Measurements from ENCODE around the gene MTRR.

Gene MTRR

GRCh38 chr5:7868773-7869473 is at the start of gene MTRR, which contains the start of gene FASTKD3:
Gene MTRR (plus strand): TSS chr5:7869148. CDS start chr5:7870795, 1,647 bp downstream.
Gene FASTKD3 (minus strand): TSS chr5:7869031. CDS start chr5:7868083, 948 bp downstream.
- TF ChIP-seq CSDC2 (CRISPR knock-in tag; IDR thresholded peaks at IDR 0.05), result no peak
- no peak for TF ChIP-seq ISL1 (CRISPR knock-in tag; IDR thresholded peaks at IDR 0.05)
- TF ChIP-seq RARB (CRISPR knock-in tag; IDR thresholded peaks at IDR 0.05), result no peak
- no peak for TF ChIP-seq TOX (CRISPR knock-in tag; IDR thresholded peaks at IDR 0.05; ENCODE audit: borderline replicate concordance)
- no peak for TF ChIP-seq ZNF70 (CRISPR knock-in tag; IDR thresholded peaks at IDR 0.05)
- TF ChIP-seq ZC3H10 (CRISPR knock-in tag; IDR thresholded peaks at IDR 0.05), result no peak
- TF ChIP-seq ESRRG (CRISPR knock-in tag; IDR thresholded peaks at IDR 0.05), result no peak
- TF ChIP-seq GLIS3 (CRISPR knock-in tag; IDR thresholded peaks at IDR 0.05), result no peak
- TF ChIP-seq CSRNP3 (CRISPR knock-in tag; IDR thresholded peaks at IDR 0.05), result no peak
- TF ChIP-seq PPARA (CRISPR knock-in tag; IDR thresholded peaks at IDR 0.05; ENCODE audit: borderline replicate concordance), result no peak
- no peak for TF ChIP-seq ZNF8 (CRISPR knock-in tag; IDR thresholded peaks at IDR 0.05)
- no peak for TF ChIP-seq CREB5 (CRISPR knock-in tag; IDR thresholded peaks at IDR 0.05; ENCODE audit: low read depth)
- TF ChIP-seq POU6F1 (CRISPR knock-in tag; IDR thresholded peaks at IDR 0.05; ENCODE audit: borderline replicate concordance, low read depth), result no peak
- TF ChIP-seq TSHZ2 (CRISPR knock-in tag; IDR thresholded peaks at IDR 0.05), result no peak
- no peak for TF ChIP-seq ZFP30 (CRISPR knock-in tag; IDR thresholded peaks at IDR 0.05)
- TF ChIP-seq OSR1 (CRISPR knock-in tag; IDR thresholded peaks at IDR 0.05), result no peak
- TF ChIP-seq ZFP3 (CRISPR knock-in tag; IDR thresholded peaks at IDR 0.05), result no peak
- ATAC-seq, result peak; percentile 100

- TF ChIP-seq GLIS3 (CRISPR knock-in tag; IDR thresholded peaks at IDR 0.05), result no peak
- no peak for TF ChIP-seq CSRNP3 (CRISPR knock-in tag; IDR thresholded peaks at IDR 0.05)
- no peak for ATAC-seq
Measured at GRCh38 chr5:7822449-7822848, 46.5 kb upstream of the MTRR start.

- no peak for TF ChIP-seq RARB (CRISPR knock-in tag; IDR thresholded peaks at IDR 0.05)
- no peak for TF ChIP-seq OSR1 (CRISPR knock-in tag; IDR thresholded peaks at IDR 0.05)
- TF ChIP-seq ZC3H10 (CRISPR knock-in tag; IDR thresholded peaks at IDR 0.05), result no peak
- TF ChIP-seq CSDC2 (CRISPR knock-in tag; IDR thresholded peaks at IDR 0.05), result no peak
- no peak for TF ChIP-seq ZNF8 (CRISPR knock-in tag; IDR thresholded peaks at IDR 0.05)
- TF ChIP-seq PPARA (CRISPR knock-in tag; IDR thresholded peaks at IDR 0.05; ENCODE audit: borderline replicate concordance), result no peak
- no peak for TF ChIP-seq PATZ1 (CRISPR knock-in tag; IDR thresholded peaks at IDR 0.05; ENCODE audit: borderline replicate concordance)
- ATAC-seq, result no peak
Measured at GRCh38 chr5:7823594-7823993, 45.4 kb upstream of the MTRR start.

Data from SK-N-SH treated with all-trans-retinoic acid at 6 μM for 48 hours (cell line).